CD4-positive, alpha-beta T cell treated with Interleukin-17A for 4 hours (primary cell): Measurements from ENCODE around the gene NUDT21.

Experiments used
- DNase-seq: peaks from one replicate; pipeline ENCODE4 v3.0.0-alpha.2; 2020; ENCODE audit warnings: mixed read lengths

NUDT21 gene

GRCh38 chr16:56460101-56460500 lies 9.0 kb upstream of the NUDT21 start:
- no peak for DNase-seq

- no peak for DNase-seq
Measured at GRCh38 chr16:56457927-56458470, 6.9 kb upstream of the NUDT21 start.

DNA sequence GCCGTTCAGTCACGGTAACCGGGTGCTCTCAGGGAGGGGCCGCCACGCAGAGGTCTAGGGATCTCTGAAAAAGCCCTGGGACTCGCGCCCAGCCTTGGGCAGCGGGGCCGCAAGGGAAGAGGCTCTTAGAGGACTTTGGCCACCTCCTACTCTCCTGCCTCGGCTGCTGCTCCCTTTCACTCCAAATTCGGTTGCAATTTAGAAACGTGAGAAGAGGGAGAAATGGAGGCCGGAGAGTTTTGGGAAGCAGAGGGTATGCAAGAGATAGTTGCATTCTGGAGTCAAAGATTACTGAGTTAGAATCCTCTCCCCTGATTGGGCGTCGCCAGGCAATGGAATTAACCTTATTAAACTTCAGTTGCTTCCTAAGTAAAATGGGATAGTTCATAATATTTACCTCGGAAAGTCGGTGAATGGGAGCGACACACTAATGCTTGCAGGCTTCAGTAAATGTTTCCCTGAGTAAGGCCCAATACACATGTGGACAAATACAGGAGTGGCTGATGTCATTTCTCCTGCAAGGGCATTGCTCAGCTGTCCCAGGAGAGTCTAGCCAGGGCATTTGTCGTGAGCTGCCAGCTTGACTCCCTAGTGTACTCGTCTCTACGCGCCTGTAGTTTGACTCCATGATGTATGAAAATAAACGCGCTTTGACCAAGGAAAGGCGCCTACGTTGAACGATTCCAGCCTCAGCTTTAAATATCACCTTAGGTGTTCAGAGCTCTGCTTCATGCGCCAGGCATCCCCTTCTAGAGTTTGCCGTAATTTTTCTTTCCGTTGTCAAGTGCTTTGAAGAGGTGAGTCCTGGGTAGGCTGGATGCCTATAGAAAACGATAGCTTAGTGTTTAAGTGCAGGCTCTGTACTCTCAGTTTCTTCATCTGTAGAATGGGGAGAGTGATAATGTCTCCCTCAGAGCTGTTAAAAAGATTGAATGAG lies 889 bp upstream of the NUDT21 start:
- DNase-seq = no peak

GRCh38 chr16:56450275-56450985 lies 702 bp downstream of the NUDT21 start:
- no peak for DNase-seq

DNA sequence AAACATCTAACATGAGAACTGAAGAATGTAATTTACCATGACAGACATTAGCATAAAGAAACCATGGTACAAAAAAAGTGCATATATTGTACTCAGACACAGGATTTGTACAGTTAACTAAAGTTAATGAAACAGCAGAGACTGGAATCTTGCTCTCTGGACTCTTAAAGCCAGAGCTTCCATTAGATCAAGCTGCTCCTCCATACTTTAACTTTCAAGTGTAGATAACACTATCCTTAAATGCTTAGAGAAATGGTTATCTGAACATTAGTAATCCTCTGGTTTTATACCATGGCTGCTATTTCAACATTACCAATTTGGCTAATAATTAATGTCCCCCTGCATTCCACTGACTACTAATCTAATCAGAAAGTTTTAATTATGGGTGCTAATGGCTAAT lies 3.1 kb downstream of the NUDT21 start:
- DNase-seq = no peak

GRCh38 chr16:56447286-56447685 lies 3.8 kb downstream of the NUDT21 start:
- DNase-seq = no peak

DNA sequence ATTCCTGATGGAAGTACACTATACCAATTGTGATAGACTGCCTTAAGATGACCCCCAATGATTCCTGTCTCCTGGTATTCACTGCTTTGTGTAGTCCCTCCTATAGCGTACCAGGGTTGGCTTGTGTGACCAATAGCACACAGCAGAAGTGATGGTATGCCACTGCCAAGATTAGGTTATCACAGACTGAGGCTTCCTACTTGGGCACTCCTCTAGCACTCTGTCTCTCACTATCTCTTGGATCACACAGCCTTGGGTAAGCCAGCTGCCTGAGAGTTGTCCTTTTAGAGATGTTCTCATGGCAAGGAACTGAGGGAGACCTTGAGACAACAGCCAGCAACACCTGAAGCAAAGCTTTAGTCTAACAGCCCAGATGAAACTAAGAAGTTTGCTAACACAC lies 13.1 kb downstream of the NUDT21 start:
- DNase-seq = no peak

- DNase-seq = no peak
Measured at GRCh38 chr16:56436258-56436657, 14.9 kb downstream of the NUDT21 start.

DNA sequence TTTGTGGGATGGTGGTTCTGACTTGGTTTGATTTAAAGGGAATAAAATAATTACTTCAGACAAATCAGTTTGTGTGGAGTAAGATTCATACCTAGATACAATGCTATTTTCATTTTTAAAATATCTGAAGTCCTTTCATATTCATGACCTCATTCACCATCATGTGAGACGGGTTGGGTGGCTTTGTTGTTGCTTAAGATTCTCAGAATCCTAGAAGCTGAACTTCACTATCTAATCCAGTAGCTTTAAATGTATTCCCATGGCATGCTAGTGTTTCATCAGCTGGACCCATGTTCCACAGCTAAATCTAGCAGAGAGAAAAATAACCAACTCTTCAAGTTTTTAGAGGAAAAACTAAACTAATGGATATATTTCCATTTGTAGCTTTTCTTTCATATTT lies 23.0 kb downstream of the NUDT21 start:
- no peak for DNase-seq

DNA sequence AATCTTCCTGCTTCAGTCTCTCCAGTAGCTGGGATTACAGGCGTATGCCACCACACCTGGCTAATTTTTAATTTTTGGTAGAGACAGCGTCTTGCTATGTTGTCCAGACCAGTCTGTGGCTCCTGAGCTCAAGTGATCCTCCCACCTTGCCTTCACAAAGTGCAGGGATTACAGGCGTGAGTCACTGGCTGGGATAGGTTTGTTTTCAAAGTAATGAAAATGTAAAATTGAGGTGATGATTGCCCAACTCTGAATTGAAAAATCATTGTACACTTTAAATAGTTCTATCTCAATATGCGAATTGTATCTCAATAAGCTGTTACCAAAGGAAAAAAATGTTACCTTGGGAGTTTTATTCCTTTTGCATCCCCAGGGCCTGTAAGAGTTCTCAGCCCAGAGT lies 24.5 kb downstream of the NUDT21 start:
- DNase-seq = no peak

DNA sequence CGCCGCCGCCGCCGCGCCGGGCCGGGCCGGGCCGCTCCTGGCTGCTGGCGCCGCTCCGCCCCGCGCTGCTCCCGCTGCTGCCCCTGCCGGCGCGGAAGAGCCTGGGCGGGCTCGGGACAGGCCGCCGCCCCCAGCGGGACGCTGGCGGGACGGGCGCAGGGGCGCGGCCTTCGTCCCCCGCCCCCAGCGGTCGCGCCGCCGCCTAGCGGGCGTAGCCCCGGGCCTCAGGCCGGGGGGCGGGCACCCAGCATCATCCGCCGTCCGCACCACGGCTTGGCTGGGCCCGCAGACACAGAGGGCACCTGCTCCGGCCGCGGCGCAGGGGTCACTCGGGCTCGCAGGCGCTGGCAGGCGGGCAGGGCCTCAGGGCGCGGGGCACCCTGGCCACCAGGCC lies 25.7 kb downstream of the NUDT21 start, which contains the start of gene AMFR:
TSS of gene AMFR (minus strand) at position 107 of the 394 bp plus-strand sequence. CDS start 218 bp downstream, outside the sequence.
- peak; percentile 79 for DNase-seq

GRCh38 chr16:56424791-56425438 lies 26.2 kb downstream of the NUDT21 start:
- DNase-seq = peak; percentile 37

GRCh38 chr16:56424404-56424764 lies 26.7 kb downstream of the NUDT21 start:
- DNase-seq = no peak

- no peak for DNase-seq
Measured at GRCh38 chr16:56423584-56424403, 27.3 kb downstream of the NUDT21 start.

- DNase-seq = no peak
Measured at GRCh38 chr16:56422896-56423441, 28.2 kb downstream of the NUDT21 start.

DNA sequence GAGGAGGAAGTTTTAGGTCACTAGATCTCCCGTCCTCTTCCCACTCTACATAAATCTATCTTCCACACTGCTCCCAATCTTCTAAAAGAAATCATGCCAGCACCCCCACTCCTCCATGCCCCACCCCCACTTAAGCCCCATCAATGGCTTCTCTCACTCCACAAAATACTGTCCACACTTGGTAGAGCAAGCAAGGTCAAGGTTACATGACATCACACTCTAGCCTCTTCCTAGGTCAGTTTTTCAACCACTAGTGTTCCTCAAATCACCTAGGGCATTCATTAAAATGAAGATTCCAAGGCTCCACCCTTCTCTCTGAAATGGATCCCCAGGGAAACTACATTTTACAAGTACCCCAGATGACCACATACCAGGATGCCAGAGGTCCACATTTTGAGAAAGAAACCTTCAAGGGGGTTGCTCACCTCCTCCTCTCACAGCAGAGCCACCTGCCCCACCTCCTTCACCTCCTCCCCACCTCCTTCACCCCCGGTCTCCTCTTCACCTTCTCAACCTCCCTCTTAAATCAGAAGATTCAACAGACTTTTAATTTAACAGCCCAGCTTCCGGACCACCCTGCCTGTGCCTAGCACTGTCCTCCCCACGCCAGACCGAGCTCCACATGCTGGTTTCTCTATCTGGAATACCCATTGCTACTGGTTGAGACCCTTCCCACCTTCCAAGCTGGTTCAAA lies 29.0 kb downstream of the NUDT21 start:
- no peak for DNase-seq

- no peak for DNase-seq
Measured at GRCh38 chr16:56421313-56421712, 29.8 kb downstream of the NUDT21 start.

GRCh38 chr16:56420613-56421012 lies 30.5 kb downstream of the NUDT21 start:
- no peak for DNase-seq

DNA sequence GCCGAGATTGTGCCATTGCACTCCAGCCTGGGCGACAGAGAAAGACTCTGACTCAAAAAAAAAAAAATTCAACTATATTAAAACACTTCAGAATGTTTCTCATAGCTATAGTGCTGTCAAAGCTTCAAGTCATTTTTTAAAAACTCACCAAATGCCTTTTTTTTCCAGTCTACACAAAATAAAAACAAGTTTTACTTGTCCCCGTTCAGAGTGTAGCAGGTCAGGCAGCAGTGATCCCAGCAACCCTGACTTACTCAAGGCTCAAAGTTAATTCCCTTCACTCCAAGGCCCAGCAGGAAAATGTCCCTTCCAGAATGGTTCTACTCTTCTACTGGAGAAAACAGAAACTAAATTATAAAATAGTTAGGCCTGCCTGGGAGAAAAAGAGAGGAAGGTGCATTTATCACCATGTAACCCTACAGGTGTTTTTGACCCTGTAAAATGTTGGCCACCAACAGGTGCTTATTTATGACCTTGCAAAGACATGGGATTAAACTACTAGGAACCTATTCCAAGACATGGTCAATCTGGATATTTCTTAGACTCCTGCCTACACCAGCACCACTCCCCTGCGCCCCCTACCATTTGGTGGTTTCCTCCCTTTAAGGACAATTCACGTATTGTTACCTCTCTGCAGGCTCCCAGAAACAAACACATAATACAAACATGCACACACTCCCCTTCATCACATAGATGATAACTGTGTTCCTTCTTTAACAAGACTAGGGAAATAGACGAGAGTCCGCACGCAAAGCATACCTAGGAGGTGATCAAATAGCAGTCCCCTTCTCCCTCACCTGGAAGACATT lies 31.2 kb downstream of the NUDT21 start:
- DNase-seq = no peak

- no peak for DNase-seq
Measured at GRCh38 chr16:56417138-56417537, 34.0 kb downstream of the NUDT21 start.
